ENCODE measurements around the gene GPD2. TPM values are rescaled to one million over a fixed set of nuclear protein-coding genes. Genes with fewer than 3 reads are reported as not detected.

Gene GPD2
- total and polyA plus RNA-seq, 2 experiments from 2014 or later: 11.3 to 27.4 TPM

- Histone ChIP-seq H3K4me1 (ENCODE audit: low read depth) (peaks cover 3% of the 10 kb centered on the region), H3K27ac (no peak overlapping the region), H3K4me3 (no peak overlapping the region), H3K9me3 (ENCODE audit: low read depth) (no peaks in the 10 kb centered on the region), H3K27me3 (no peaks in the 10 kb centered on the region), H3K36me3 (no peaks in the 10 kb centered on the region)
- no peak for TF ChIP-seq CTCF (IDR thresholded peaks at IDR 0.05; ENCODE audit: low read depth, low read length)
- DNase-seq (ENCODE audit: low read depth in 1 of 2, low spot score in 1 of 2): no peak
Observed at GRCh38 chr2:156471762-156472161, 35.6 kb downstream of the GPD2 start.

DNA sequence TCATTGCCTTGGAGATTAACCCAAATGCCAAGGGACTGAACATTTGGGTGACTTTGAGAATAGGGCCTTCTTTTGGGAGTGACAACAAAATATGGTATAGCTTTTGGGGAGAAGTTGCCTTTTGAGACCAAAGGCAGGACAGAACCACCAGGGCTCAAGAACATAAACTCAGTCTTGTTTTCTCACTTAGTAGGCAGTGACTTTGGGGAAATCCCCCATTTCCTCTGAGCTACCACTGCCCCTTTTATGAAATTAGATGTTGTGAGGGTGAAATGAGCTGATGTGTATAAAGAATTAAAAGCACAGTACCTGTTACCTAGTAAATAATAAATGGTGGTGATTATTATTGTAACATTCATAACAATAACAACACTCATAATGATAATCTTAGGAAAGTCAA, 36.5 kb downstream of the GPD2 start:
- Histone ChIP-seq H3K27me3 (no peaks in the 10 kb centered on the region), H3K4me3 (no peak overlapping the region), H3K36me3 (no peaks in the 10 kb centered on the region), H3K4me1 (ENCODE audit: low read depth) (no peaks in the 10 kb centered on the region), H3K9me3 (ENCODE audit: low read depth) (no peaks in the 10 kb centered on the region), H3K27ac (no peak overlapping the region)
- no peak for TF ChIP-seq CTCF (IDR thresholded peaks at IDR 0.05; ENCODE audit: low read depth, low read length)
- no peak for DNase-seq (ENCODE audit: low read depth in 1 of 2, low spot score in 1 of 2)

DNA sequence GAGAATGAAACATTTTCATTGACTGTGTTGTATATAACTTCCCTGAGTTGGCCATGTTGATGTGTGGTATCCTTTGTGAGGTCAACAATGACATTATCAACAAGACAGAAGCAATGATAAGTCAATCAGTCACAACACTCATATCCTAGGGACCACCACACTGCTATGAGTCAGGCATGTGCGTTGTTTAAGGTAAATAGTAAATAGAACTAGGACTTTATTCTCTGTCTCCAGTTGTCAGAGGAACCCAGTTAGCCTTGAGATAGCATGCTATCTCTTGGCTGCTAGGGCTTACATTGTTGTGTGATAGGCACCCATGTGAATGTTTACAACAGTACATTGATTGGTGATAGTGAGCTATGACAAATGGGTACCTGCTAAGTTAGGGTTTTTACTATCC, 37.3 kb downstream of the GPD2 start:
- Histone ChIP-seq H3K9me3 (ENCODE audit: low read depth) (no peaks in the 10 kb centered on the region), H3K27ac (no peak overlapping the region), H3K27me3 (no peaks in the 10 kb centered on the region), H3K4me3 (no peak overlapping the region), H3K36me3 (no peaks in the 10 kb centered on the region), H3K4me1 (ENCODE audit: low read depth) (no peaks in the 10 kb centered on the region)
- TF ChIP-seq CTCF (IDR thresholded peaks at IDR 0.05; ENCODE audit: low read depth, low read length): no peak
- no peak for DNase-seq (ENCODE audit: low read depth in 1 of 2, low spot score in 1 of 2)

DNA sequence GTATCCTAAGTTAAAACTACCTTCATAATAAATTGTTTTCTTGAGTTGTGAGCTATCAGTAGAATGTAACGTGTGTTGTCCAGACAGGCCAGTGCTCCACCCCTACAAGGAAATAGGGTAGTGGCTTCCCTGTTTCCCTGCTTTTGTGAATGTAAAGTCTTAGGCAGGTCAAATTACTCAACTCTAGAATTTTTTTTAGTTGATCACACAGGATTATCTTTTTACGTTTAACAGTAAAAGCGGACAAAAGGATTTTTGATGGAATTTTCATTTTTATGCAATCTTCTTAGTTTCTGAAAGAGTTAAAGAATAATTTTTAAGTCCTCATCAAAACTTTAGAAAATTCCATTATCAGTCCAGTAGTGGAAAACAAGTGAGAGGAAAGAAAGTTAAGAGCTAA, 38.2 kb downstream of the GPD2 start:
- H3K4me1 ChIP-seq (ENCODE audit: low read depth): no peaks in the 10 kb centered on the region
- no peak overlapping the region for H3K27ac ChIP-seq
- no peaks in the 10 kb centered on the region for H3K9me3 ChIP-seq (ENCODE audit: low read depth)
- no peak for DNase-seq (ENCODE audit: low read depth in 1 of 2, low spot score in 1 of 2)
- no peaks in the 10 kb centered on the region for H3K27me3 ChIP-seq
- no peak overlapping the region for H3K4me3 ChIP-seq
- H3K36me3 ChIP-seq: no peaks in the 10 kb centered on the region
- no peak for TF ChIP-seq CTCF (IDR thresholded peaks at IDR 0.05; ENCODE audit: low read depth, low read length)

DNA sequence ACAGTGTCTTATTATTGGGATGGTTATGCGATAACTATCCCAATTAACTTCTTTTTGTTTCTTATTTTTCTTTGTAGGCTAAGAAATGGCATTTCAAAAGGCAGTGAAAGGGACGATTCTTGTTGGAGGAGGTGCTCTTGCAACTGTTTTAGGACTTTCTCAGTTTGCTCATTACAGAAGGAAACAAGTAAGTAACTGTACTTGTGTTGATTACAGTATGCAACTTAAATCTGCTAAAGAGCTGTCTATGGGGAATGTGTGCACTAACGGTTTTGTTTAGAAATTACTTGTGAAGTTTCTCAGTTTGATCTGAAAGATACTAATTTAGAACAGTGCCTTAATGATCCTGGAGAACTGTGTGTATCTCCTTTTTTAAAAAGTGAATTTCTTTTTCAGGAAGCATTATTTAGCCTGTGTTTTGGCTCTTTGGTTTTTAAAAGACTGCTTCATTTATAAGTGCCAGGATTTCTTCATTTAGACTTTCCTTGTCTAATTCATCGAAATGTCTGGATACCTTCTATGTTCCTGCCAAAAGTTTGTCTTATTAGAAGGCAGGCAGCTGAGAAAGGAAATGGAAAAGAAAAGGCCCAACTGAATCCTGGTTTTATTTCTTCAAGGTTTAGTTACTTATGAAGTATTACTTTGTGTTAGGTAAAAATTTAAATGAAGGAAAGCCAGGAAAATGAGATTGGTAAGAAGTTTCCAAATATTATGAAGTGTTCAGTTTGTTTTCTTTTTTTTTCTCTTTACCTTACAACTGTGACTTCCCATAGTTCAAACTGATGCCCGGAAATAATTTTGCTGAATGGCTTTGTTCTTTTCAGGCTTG, 40.1 kb downstream of the GPD2 start:
- DNase-seq (ENCODE audit: low read depth in 1 of 2, low spot score in 1 of 2): peak in 1 of 2 donors; percentile 19
- H3K4me1 ChIP-seq (ENCODE audit: low read depth): no peaks in the 10 kb centered on the region
- H3K4me3 ChIP-seq: no peak overlapping the region
- no peaks in the 10 kb centered on the region for H3K9me3 ChIP-seq (ENCODE audit: low read depth)
- no peaks in the 10 kb centered on the region for H3K27me3 ChIP-seq
- no peak for TF ChIP-seq CTCF (IDR thresholded peaks at IDR 0.05; ENCODE audit: low read depth, low read length)
- H3K27ac ChIP-seq: no peak overlapping the region
- no peaks in the 10 kb centered on the region for H3K36me3 ChIP-seq
